ENCODE data around the gene CA9. TPM values are rescaled to one million over a fixed set of nuclear protein-coding genes. Genes with fewer than 3 reads are reported as not detected.

Gene CA9
- total and polyA plus RNA-seq, 2 experiments from 2014 or later = 2.3 to 4.3 TPM

DNA sequence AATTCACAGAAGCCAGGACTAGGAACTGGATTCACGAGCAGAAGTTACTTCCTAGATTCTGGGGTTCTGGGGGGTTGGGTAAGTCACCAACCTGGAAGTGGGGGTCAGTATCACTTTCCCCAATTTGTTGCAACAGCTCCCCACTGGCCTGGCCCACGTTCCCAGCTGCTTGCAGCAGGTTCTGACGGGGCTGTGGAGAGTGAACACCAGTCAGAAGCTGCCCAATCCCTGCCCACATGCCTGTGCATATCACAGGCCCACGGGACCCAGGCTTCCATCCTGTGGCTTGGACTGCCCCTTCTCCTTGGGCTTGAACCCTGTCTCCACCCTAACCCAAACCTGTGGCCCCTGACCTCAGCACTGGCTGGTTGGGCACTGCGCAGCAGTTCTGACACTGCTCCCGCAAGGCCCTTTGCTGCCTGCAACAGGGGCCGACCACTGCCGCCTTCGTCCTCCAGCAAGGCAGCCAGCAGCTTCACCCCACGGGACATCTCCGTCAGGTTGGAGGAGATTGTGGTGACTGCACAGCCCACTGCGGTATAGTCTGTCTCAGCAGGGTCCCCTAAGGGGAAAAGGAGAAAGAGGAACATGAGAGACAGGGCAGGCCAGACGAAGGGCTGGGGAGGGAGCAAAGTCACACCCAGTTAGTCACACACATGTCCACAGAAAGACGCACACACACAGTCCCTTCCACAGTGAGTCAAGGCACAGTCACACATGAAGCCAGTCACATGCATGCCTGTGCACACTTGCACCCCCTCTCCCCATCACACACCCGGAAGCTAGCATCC lies 45.2 kb downstream of the CA9 start:
- in situ Hi-C loops (cut with MboI) = loop anchor here (25.0 kb wide), 1 partner anchor 107 kb away; the partner anchor contains the start of genes CD72 and TESK1
- WGBS, 2 experiments (ENCODE audit: low coverage in 1 of 2, low lambda C conversion rate in 2 of 2, missing lambda C conversion rate in 2 of 2) = 71 to 80% methylated on average over 15 of the region's 15 CpGs
- Histone ChIP-seq H4K20me1 (ENCODE audit: insufficient read depth) (no peaks in the 10 kb centered on the region), H3K4me3 (no peak overlapping the region), H3K4me1 (ENCODE audit: insufficient read depth) (no peaks in the 10 kb centered on the region), H3K9me2 (ENCODE audit: insufficient read depth) (no peaks in the 10 kb centered on the region), H3K79me2 (ENCODE audit: insufficient read depth) (peaks cover 99% of the 10 kb centered on the region), H3K9me3 (ENCODE audit: low read depth) (no peaks in the 10 kb centered on the region), H3K36me3 (ENCODE audit: low read depth) (peaks cover 87% of the 10 kb centered on the region), H2AFZ (no peak overlapping the region), H3F3A (ENCODE audit: insufficient read depth) (peaks cover 65% of the 10 kb centered on the region), H3K9ac (0 out of 2 replicates have a peak overlapping the region, but pooled peaks have one; percentile 26), H3K4me2 (ENCODE audit: unreplicated experiment) (no peak overlapping the region), H3K27me3 (replicated peaks; ENCODE audit: insufficient read depth) (no peaks in the 10 kb centered on the region), H3K27ac (peak overlapping the region; percentile 47)
- peak; percentile 49 for DNase-seq
- TF ChIP-seq EZH2 (IDR thresholded peaks at IDR 0.05; ENCODE audit: insufficient read depth, poor library complexity, severe bottlenecking) = no peak

DNA sequence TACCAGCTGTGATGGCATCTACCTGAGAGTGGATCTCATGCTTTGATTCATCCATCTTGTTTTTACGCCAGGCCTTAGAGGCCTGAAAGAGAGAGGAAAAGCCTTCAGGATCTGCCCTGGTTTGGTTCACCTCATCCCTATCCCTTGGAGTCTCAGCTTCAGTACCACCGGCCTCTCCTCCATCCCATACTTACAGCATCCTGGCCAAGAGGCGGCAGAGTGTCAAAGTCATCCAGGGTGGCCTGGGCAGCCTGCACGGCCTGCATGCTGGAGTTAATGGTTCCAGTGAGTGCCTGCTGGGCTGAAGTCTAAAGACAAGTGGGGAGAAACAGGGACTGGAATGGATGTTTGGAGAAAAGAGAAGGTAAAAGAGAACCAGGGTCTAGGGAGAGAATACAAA lies 45.8 kb downstream of the CA9 start:
- Histone ChIP-seq H3K36me3 (ENCODE audit: low read depth) (peaks cover 93% of the 10 kb centered on the region), H3K79me2 (ENCODE audit: insufficient read depth) (peaks cover 99% of the 10 kb centered on the region), H3K9me2 (ENCODE audit: insufficient read depth) (no peaks in the 10 kb centered on the region), H3K9ac (peak overlapping the region; percentile 26; the same call in 1 of the 2 replicates), H3K27ac (peak overlapping the region; percentile 47), H3F3A (ENCODE audit: insufficient read depth) (peaks cover 62% of the 10 kb centered on the region), H4K20me1 (ENCODE audit: insufficient read depth) (no peaks in the 10 kb centered on the region), H2AFZ (no peak overlapping the region), H3K4me3 (no peak overlapping the region), H3K27me3 (replicated peaks; ENCODE audit: insufficient read depth) (no peaks in the 10 kb centered on the region), H3K4me1 (ENCODE audit: insufficient read depth) (no peaks in the 10 kb centered on the region), H3K9me3 (ENCODE audit: low read depth) (no peaks in the 10 kb centered on the region), H3K4me2 (ENCODE audit: unreplicated experiment) (no peak overlapping the region)
- TF ChIP-seq EZH2 (IDR thresholded peaks at IDR 0.05; ENCODE audit: insufficient read depth, poor library complexity, severe bottlenecking) = no peak
- in situ Hi-C loops (cut with MboI) = loop anchor here (25.0 kb wide), 1 partner anchor 107 kb away; the partner anchor contains the start of genes CD72 and TESK1
- DNase-seq = no peak
- WGBS, 2 experiments (ENCODE audit: low coverage in 1 of 2, low lambda C conversion rate in 2 of 2, missing lambda C conversion rate in 2 of 2) = 89 to 90% methylated on average over 4 of the region's 4 CpGs

DNA sequence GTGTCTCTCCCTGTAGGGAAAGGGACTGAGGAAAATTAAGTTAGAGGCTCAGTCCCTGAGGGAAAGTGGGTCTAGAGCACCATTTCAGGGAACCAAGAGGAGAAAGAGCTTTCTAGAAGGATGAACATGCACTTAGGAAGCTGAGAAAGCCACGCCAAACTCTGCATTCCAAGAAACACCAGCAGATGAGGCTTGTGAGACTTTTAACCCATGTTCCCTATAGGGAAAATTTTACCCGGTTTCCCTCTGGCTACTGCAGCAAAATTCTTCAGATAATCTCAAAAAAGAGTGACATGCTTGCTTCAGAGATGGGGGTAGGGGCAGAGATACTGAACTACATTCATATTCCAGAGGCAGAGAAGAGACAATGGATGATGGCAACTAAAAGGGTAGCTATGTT lies 49.7 kb downstream of the CA9 start:
- H3K36me3 ChIP-seq (ENCODE audit: low read depth) = peaks cover 68% of the 10 kb centered on the region
- H3K4me2 ChIP-seq (ENCODE audit: unreplicated experiment) = no peak overlapping the region
- H3K27me3 ChIP-seq (replicated peaks; ENCODE audit: insufficient read depth) = no peaks in the 10 kb centered on the region
- no peaks in the 10 kb centered on the region for H4K20me1 ChIP-seq (ENCODE audit: insufficient read depth)
- H3K79me2 ChIP-seq (ENCODE audit: insufficient read depth) = peaks cover 97% of the 10 kb centered on the region
- peaks cover 19% of the 10 kb centered on the region for H3K4me1 ChIP-seq (ENCODE audit: insufficient read depth)
- H3K9ac ChIP-seq = no peak overlapping the region
- TF ChIP-seq EZH2 (IDR thresholded peaks at IDR 0.05; ENCODE audit: insufficient read depth, poor library complexity, severe bottlenecking) (no peak), EZH2phosphoT487 (IDR thresholded peaks at IDR 0.05; ENCODE audit: insufficient read depth, low read depth) (no peak)
- H3K4me3 ChIP-seq = no peak overlapping the region
- H3F3A ChIP-seq (ENCODE audit: insufficient read depth) = peaks cover 53% of the 10 kb centered on the region
- H3K9me3 ChIP-seq (ENCODE audit: low read depth) = no peaks in the 10 kb centered on the region
- DNase-seq = no peak
- H3K9me2 ChIP-seq (ENCODE audit: insufficient read depth) = no peaks in the 10 kb centered on the region
- 67 to 79% methylated on average over 2 of the region's 2 CpGs for WGBS, 2 experiments (ENCODE audit: low coverage in 1 of 2, low lambda C conversion rate in 2 of 2, missing lambda C conversion rate in 2 of 2)
- in situ Hi-C loops (cut with MboI) = loop anchor here (25.0 kb wide), 1 partner anchor 111 kb away; the partner anchor contains the start of genes CD72 and TESK1
- H3K27ac ChIP-seq = no peak overlapping the region
- no peak overlapping the region for H2AFZ ChIP-seq

GRCh38 chr9:35723908-35724307 lies 50.2 kb downstream of the CA9 start:
- Histone ChIP-seq H3K79me2 (ENCODE audit: insufficient read depth) (peaks cover 97% of the 10 kb centered on the region), H3K9me3 (ENCODE audit: low read depth) (no peaks in the 10 kb centered on the region), H3K4me3 (no peak overlapping the region), H3K9ac (no peak overlapping the region), H3K4me1 (ENCODE audit: insufficient read depth) (peaks cover 23% of the 10 kb centered on the region), H3K27me3 (replicated peaks; ENCODE audit: insufficient read depth) (no peaks in the 10 kb centered on the region), H3K27ac (no peak overlapping the region), H2AFZ (no peak overlapping the region), H3K36me3 (ENCODE audit: low read depth) (peaks cover 66% of the 10 kb centered on the region), H3K9me2 (ENCODE audit: insufficient read depth) (no peaks in the 10 kb centered on the region), H3F3A (ENCODE audit: insufficient read depth) (peaks cover 58% of the 10 kb centered on the region), H3K4me2 (ENCODE audit: unreplicated experiment) (no peak overlapping the region), H4K20me1 (ENCODE audit: insufficient read depth) (no peaks in the 10 kb centered on the region)
- in situ Hi-C loops (cut with MboI) = loop anchor here (25.0 kb wide), 1 partner anchor 112 kb away; the partner anchor contains the start of genes CD72 and TESK1
- WGBS, 2 experiments (ENCODE audit: low coverage in 1 of 2, low lambda C conversion rate in 2 of 2, missing lambda C conversion rate in 2 of 2) = 90 to 96% methylated on average over 8 of the region's 8 CpGs
- no peak for DNase-seq
- no peak for TF ChIP-seq EZH2phosphoT487 (IDR thresholded peaks at IDR 0.05; ENCODE audit: insufficient read depth, low read depth)
- no peak for TF ChIP-seq EZH2 (IDR thresholded peaks at IDR 0.05; ENCODE audit: insufficient read depth, poor library complexity, severe bottlenecking)
